Stimulated activated CD4-positive, alpha-beta T cell treated with anti-CD3 and anti-CD28 coated beads, Interleukin-2, amount 100 ng/mL, for 4 hours (primary cell): Measurements from ENCODE around the gene SOX10.
"Not testable (repeated sequence)": the region's sequence is repeated elsewhere in the genome, so short reads cannot be mapped to it uniquely, and the experiment has no call there.

Experiments
- DNase-seq: peaks from one replicate; pipeline ENCODE4 v3.0.0-alpha.2; 2020; ENCODE audit warnings: low read depth

Gene SOX10

GRCh38 chr22:37985751-37986281, 1.5 kb upstream of the SOX10 start:
- DNase-seq: no peak

- DNase-seq: no peak
Measured at GRCh38 chr22:37985050-37985585, 763 bp upstream of the SOX10 start.

DNA sequence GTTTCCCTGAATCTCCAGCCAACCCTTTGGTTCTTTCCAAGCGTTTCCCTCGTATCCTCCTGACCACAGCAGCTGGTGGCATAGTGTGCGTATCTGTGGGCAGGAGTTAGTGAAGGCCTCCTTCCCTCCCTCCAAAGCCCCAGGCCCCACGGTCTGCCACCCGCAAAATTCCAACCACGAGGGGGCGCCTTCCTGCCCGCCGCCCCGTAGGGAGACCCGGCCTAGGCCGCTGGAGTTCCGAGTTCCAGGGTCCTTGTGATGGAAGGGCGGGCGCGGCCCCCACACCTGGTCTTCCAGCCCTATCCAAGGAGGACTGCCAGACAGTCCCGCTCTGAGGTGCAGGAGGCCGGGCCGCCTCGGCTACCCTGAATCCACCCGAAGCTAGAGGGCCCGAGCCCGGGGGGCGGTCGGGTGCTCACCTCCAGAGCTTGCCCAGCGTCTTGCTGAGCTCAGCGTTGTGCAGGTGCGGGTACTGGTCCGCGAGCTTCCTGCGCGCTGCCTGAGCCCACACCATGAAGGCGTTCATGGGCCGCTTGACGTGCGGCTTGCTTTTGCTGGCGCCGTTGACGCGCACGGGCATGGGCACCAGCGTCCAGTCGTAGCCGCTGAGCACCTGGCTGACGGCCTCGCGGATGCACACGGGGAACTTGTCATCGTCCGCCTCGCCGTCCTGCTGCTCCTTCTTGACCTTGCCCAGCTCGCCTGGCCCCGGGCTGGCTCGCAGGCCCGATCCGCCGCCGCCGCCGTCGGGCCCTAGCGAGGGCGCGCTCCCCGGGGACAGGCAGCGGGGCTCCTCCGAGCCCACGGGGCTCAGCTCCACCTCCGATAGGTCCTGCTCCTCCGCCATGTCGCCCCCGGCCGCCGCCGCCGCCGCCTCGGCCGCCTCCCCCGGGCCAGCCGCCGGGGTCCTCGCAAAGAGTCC, 1.2 kb downstream of the SOX10 start:
- DNase-seq: no peak

GRCh38 chr22:37982151-37982785, 2.1 kb downstream of the SOX10 start:
- DNase-seq: no peak

GRCh38 chr22:37981282-37982011, 2.9 kb downstream of the SOX10 start:
- DNase-seq: no peak

DNA sequence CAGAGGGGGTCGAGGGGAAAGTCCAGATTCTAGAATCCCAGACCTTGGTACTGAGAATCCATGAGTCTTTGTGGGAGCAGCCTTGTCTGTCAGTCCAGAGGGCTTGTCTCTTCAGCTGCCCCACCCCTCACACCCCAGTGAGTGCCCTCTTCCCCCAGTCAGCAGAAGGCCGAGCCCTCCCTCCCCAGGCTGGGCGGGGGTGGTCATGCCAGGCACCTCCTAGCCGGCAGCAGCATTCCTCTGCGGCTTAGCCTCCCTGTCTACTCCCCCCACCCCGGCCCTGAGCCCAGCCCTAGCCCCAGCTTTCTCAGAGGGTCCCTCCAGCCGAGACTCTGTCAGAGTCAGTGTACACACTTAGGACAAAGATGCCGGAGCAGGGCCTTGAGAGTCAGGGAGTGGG, 4.6 kb downstream of the SOX10 start:
- DNase-seq: no peak

- DNase-seq: no peak
Measured at GRCh38 chr22:37976547-37976946, 7.8 kb downstream of the SOX10 start.

GRCh38 chr22:37976022-37976421, 8.3 kb downstream of the SOX10 start:
- not testable (repeated sequence) for DNase-seq

GRCh38 chr22:37975153-37975552, 9.2 kb downstream of the SOX10 start:
- no peak for DNase-seq

DNA sequence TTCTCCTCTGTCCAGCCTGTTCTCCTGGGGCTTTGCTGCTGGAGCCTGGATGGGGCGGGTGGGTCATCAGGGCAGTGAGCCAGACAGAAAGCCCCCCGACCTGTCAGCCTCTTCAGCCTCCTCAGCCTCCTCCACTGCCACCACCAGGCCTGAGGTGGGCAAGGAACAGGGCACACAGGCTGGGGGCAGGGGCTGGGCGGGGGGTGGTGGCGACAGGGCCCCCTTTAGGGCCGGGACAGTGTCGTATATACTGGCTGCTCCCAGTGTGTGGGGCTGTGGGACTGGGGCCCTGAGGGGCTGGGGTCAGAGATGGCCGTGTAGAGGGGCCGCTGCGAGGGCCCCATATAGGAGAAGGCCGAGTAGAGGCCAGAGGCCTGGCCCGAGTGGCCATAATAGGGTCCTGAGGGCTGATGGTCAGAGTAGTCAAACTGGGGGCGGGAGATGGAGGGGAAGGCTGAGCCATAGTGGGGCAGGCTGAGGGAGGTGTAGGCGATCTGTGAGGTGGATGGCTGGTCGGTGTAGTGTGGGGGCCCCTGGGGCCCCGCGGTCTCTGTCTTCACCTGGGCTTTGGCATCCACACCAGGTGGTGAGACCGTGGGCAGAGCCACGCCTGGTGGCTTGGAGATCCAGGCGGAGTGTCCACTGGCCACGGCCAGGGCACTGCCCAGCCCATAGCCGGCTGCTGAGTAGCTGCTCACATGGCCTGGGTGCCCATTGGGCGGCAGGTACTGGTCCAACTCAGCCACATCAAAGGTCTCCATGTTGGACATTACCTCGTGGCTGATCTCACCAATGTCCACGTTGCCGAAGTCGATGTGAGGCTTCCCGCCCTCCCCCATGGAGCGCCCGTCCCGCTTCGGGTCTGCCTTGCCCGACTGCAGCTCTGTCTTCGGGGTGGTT, 10.8 kb downstream of the SOX10 start:
- DNase-seq: no peak

- no peak for DNase-seq
Measured at GRCh38 chr22:37972527-37972926, 11.8 kb downstream of the SOX10 start.

DNA sequence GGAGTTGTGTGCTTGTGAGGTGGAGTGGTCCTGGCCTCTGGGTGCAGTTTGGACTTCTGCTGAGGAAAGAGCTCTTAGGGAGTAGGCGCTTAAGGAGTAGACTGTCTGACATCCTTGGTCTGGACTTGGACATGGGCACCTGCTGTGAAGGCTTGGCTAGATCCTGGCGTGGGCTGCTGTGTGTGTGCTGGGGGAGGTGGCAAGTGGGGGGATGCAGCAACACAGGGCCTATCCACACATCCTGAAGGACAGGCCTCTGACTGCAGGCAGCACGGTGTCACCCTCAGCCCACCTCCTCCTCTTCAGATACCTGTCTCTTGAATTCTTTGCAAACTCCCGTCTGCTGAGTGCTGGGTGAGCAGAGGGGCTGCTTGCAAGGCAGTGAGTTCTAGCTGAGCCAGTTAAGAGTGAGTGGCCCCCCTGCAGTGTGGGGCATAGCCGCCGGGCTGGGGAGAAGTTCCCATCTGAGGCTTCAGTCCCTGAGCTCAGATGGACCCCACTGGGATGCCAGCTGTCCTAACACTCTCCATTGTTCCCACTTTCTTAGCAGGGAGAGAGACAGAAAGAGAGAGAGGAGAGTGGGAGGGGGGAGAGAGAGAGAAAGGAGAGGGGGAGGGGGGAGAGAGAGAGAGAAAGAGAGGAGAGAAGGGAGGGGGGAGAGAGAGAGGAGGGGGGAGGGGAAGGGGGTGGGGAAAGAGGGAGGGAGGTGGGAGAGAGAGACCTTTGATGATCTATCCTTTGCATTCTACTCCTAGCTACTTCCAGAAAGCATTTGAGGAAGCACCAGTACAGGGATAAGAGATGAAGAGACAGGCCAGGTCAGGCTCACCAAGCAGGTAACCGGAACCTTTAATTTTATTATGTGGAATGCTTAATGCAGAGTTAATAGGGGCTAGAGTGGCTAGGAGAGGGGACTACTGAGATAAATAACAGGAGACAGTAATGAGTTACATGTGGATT, 12.6 kb downstream of the SOX10 start:
- no peak for DNase-seq

- DNase-seq: no peak
Measured at GRCh38 chr22:37970864-37971263, 13.5 kb downstream of the SOX10 start.

DNA sequence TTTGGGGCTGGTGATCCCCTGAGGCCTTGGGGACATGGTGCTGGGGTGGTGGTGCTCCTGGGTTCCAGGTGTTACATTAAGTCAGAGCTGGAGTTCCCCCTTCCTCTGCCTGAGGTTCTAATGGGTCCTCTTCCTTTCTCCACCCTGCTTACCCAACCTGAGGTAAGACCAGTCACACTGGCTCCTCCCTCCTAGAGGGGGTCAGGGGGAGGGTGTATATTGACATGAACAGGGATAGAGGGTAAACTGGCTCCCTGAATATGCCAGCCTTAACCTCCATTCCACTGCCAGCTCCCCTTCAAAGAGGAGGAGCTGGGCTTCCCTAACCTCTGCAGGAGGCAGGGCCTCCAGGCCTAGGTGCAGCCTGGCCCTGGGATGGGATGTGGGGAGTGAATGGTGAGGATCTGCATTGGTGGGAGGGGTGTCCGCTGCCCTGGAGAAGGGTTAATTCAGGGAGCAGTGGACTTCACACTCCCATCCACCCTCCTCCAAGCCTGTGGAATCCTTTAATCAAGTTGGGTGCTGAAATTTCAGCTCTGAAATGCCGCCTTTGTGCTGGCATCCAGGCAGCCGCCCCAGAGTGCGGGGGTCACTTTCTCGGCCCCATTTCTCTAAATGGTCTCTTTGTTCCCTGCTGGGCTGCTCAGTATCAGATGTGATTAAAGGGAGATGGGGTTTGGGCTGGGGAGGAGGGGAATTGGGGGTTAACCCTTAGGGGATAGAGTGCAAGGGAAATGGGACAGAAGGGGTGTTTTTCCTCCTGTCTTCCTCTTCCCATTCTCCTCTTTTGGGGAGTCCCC, 15.7 kb downstream of the SOX10 start:
- no peak for DNase-seq

- no peak for DNase-seq
Measured at GRCh38 chr22:37967637-37968451, 16.5 kb downstream of the SOX10 start.

DNA sequence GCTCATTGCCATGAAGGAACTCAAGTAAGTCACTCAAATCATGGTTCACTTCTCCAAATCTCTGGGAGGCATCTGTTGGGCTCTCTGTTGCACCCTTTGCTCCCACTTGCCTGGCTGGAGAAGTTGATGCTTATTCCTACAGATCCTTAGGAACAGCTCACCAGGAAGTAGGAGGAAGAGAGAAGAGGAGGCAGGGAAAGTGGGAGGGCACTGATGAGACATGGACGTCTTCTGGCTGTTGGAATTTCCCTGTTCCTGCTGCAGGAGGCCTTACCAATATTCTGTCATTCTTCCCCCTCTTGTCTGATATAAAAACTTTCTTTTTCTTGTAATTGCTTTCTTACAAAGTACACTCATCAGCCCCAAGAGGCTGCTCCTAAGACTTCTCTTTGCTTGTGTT, 17.2 kb downstream of the SOX10 start:
- DNase-seq: no peak

- DNase-seq: no peak
Measured at GRCh38 chr22:37965940-37966664, 18.3 kb downstream of the SOX10 start.

DNA sequence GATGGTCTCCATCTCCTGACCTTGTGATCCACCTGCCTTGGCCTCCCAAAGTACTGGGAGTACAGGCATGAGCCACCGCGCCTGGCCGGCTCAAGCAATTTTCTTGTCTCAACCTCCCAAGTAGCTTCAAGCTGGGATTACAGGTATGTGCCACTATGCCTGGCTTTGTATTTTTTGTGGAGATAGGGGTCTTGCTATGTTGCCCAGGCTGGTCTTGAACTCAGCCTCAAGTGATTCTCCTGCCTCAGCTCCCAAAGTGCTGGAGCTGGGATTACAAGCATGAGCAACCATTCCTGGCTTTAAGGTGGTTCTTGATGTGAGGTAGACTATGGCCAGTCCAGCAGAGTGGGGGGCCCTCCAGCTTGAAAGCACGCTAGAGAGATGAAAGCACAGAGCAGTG, 23.3 kb downstream of the SOX10 start:
- no peak for DNase-seq
